Ovary (tissue), 3 donors: Measurements from ENCODE around the gene PCGF3.

ENCODE experiments used
- POLR2A ChIP-seq: fragments of 450-650 bp; IDR thresholded peaks from one replicate; pipeline ENCODE4 v1.6.1; 2017; ENCODE audit warnings: antibody characterized with exemption, mild to moderate bottlenecking, moderate library complexity
- TF ChIP-seq, protein P1 (sequence below), 3 donors: fragments of 450-650 bp in 2 of 3; fragments of 200-600 bp in 1 of 3; IDR thresholded peaks; one replicate each; pipeline versions ENCODE4 v1.5.1 to v1.8.0; 2016 to 2022; ENCODE audit warnings: antibody characterized with exemption in 3 of 3, mild to moderate bottlenecking in 1 of 3
- donor health status: DM: no; HTN: no; CAD: no.

- TF ChIP-seq, protein P1, sequence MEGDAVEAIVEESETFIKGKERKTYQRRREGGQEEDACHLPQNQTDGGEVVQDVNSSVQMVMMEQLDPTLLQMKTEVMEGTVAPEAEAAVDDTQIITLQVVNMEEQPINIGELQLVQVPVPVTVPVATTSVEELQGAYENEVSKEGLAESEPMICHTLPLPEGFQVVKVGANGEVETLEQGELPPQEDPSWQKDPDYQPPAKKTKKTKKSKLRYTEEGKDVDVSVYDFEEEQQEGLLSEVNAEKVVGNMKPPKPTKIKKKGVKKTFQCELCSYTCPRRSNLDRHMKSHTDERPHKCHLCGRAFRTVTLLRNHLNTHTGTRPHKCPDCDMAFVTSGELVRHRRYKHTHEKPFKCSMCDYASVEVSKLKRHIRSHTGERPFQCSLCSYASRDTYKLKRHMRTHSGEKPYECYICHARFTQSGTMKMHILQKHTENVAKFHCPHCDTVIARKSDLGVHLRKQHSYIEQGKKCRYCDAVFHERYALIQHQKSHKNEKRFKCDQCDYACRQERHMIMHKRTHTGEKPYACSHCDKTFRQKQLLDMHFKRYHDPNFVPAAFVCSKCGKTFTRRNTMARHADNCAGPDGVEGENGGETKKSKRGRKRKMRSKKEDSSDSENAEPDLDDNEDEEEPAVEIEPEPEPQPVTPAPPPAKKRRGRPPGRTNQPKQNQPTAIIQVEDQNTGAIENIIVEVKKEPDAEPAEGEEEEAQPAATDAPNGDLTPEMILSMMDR (IDR thresholded peaks at IDR 0.05) = no peak
- TF ChIP-seq POLR2A = no peak
These were observed 47.6 kb upstream of the PCGF3 start for GRCh38 chr4:657834-658667.
